ENCODE data around the gene RNF38. TPM values are rescaled to one million over a fixed set of nuclear protein-coding genes. Genes with fewer than 3 reads are reported as not detected.

RNF38 gene
- total RNA-seq, 6 experiments from 2014 or later, result 14.5 to 18.8 (median 17.5) TPM

- H3K4me3 Mint-ChIP-seq, result no peak overlapping the region
- no peaks in the 10 kb centered on the region; the same call in none of the 2 replicates for H3K27me3 Mint-ChIP-seq (ENCODE audit: insufficient read depth)
- no peak for DNase-seq
- no peaks in the 10 kb centered on the region for H3K9me3 Mint-ChIP-seq
- no peaks in the 10 kb centered on the region for H3K36me3 Mint-ChIP-seq (ENCODE audit: low read depth)
- no peak for TF ChIP-seq CTCF (IDR thresholded peaks at IDR 0.05)
- H3K4me1 Mint-ChIP-seq (ENCODE audit: low read depth), result peaks cover 9% of the 10 kb centered on the region
- H3K27ac Mint-ChIP-seq, result no peak overlapping the region
Observed at GRCh38 chr9:36292641-36293040, 107.4 kb downstream of the RNF38 start.

- H3K4me1 Mint-ChIP-seq (ENCODE audit: low read depth), result no peaks in the 10 kb centered on the region
Observed at GRCh38 chr9:36290996-36291395, 109.1 kb downstream of the RNF38 start.

GRCh38 chr9:36289836-36290435 lies 110.1 kb downstream of the RNF38 start:
- Mint-ChIP-seq H3K9me3 (no peaks in the 10 kb centered on the region), H3K4me3 (no peak overlapping the region), H3K4me1 (ENCODE audit: low read depth) (no peaks in the 10 kb centered on the region), H3K27me3 (ENCODE audit: insufficient read depth) (no peaks in the 10 kb centered on the region; the same call in none of the 2 replicates), H3K36me3 (ENCODE audit: low read depth) (no peaks in the 10 kb centered on the region), H3K27ac (no peak overlapping the region)
- no peak for TF ChIP-seq CTCF (IDR thresholded peaks at IDR 0.05)
- DNase-seq, result no peak

More at GRCh38 chr9:36290996-36291395, 109.1 kb downstream of the RNF38 start:
- no peak overlapping the region for H3K27ac Mint-ChIP-seq
- no peaks in the 10 kb centered on the region for H3K36me3 Mint-ChIP-seq (ENCODE audit: low read depth)
- no peak for DNase-seq
- no peaks in the 10 kb centered on the region for H3K9me3 Mint-ChIP-seq
- no peak overlapping the region for H3K4me3 Mint-ChIP-seq
- no peaks in the 10 kb centered on the region; the same call in none of the 2 replicates for H3K27me3 Mint-ChIP-seq (ENCODE audit: insufficient read depth)
- TF ChIP-seq CTCF (IDR thresholded peaks at IDR 0.05), result no peak

- no peak for DNase-seq
- no peak for TF ChIP-seq CTCF (IDR thresholded peaks at IDR 0.05)
- Mint-ChIP-seq H3K4me1 (ENCODE audit: low read depth) (no peaks in the 10 kb centered on the region; the same call in 1 of the 2 replicates), H3K27ac (no peak overlapping the region), H3K36me3 (ENCODE audit: low read depth) (no peaks in the 10 kb centered on the region), H3K4me3 (no peak overlapping the region), H3K9me3 (no peaks in the 10 kb centered on the region), H3K27me3 (ENCODE audit: insufficient read depth) (no peaks in the 10 kb centered on the region; the same call in 1 of the 2 replicates)
Observed at GRCh38 chr9:36288070-36288469, 112.0 kb downstream of the RNF38 start.

Other genes with a start within 250 kb of the RNF38 start
- gene CCIN, start 230.9 kb downstream of the RNF38 start, total RNA-seq (2021; fragmentation: NEBNext Ultra II Directional; extraction: Animal tissue kit (Norgen Biotek cat#: 25700)), result 1 to 10 TPM in 1 of 6 experiments, under 1 TPM in 5; 0.59 to 2.5 (median 0.73) TPM
- 100 to 1,000 TPM; 247 to 272 (median 259) TPM for gene CLTA, start 209.3 kb downstream of the RNF38 start, total RNA-seq (2021; fragmentation: NEBNext Ultra II Directional; extraction: Animal tissue kit (Norgen Biotek cat#: 25700))
- gene GNE, start 141.8 kb downstream of the RNF38 start, total RNA-seq (2021; fragmentation: NEBNext Ultra II Directional; extraction: Animal tissue kit (Norgen Biotek cat#: 25700)), result 10 to 100 TPM; 15.8 to 18.9 (median 17.8) TPM
- gene MELK, start 172.6 kb upstream of the RNF38 start, total RNA-seq (2021; fragmentation: NEBNext Ultra II Directional; extraction: Animal tissue kit (Norgen Biotek cat#: 25700)), result 10 to 100 TPM; 16.6 to 40.5 (median 35.6) TPM